WTC11 (cell line): ENCODE results near the gene SEMA3C.

Source experiments
- ARID4B ChIP-seq: sonication (generic); formaldehyde crosslinking; IDR thresholded peaks from 2 replicates; pipeline ENCODE4 v1.8.0; 2023; ENCODE audit warnings: missing genetic modification reagents, mild to moderate bottlenecking, borderline replicate concordance
- CREB1 ChIP-seq: sonication (generic); formaldehyde crosslinking; IDR thresholded peaks from 2 replicates; pipeline ENCODE4 v1.8.0; 2023; ENCODE audit warnings: mild to moderate bottlenecking, missing genetic modification reagents
- CTCF ChIP-seq: fragments of 200-600 bp; IDR thresholded peaks from 2 replicates; pipeline ENCODE4 v1.8.0; 2022; ENCODE audit warnings: antibody characterized with exemption
- FOXP4 ChIP-seq: sonication (generic); formaldehyde crosslinking; IDR thresholded peaks from 2 replicates; pipeline ENCODE4 v1.8.0; 2022; ENCODE audit warnings: mild to moderate bottlenecking, missing genetic modification reagents
- JUN ChIP-seq: sonication (generic); formaldehyde crosslinking; IDR thresholded peaks from 2 replicates; pipeline ENCODE4 v1.8.0; 2023; ENCODE audit warnings: mild to moderate bottlenecking, missing genetic modification reagents
- NR1H2 ChIP-seq: sonication (generic); formaldehyde crosslinking; IDR thresholded peaks from 2 replicates; pipeline ENCODE4 v1.9.0; 2021; ENCODE audit warnings: mild to moderate bottlenecking, moderate library complexity, missing genetic modification reagents
- USF1 ChIP-seq: sonication (generic); formaldehyde crosslinking; IDR thresholded peaks from 2 replicates; pipeline ENCODE4 v1.8.0; 2022; ENCODE audit warnings: mild to moderate bottlenecking, missing genetic modification reagents
- USF2 ChIP-seq: sonication (generic); formaldehyde crosslinking; IDR thresholded peaks from 2 replicates; pipeline ENCODE4 v1.8.1; 2023; ENCODE audit warnings: mild to moderate bottlenecking, missing genetic modification reagents, moderate library complexity
- ZBTB21 ChIP-seq: sonication (generic); formaldehyde crosslinking; IDR thresholded peaks from 2 replicates; pipeline ENCODE4 v1.8.1; 2023; ENCODE audit warnings: mild to moderate bottlenecking, missing genetic modification reagents, borderline replicate concordance
- ZNF416 ChIP-seq: fragments of 250-450 bp; sonication (Bioruptor Pico); IDR thresholded peaks from 2 replicates; pipeline ENCODE4 v1.9.0; 2021; ENCODE audit warnings: mild to moderate bottlenecking, inconsistent platforms
- ZNF425 ChIP-seq: fragments of 250-450 bp; sonication (Bioruptor Pico); conservative IDR thresholded peaks from 2 replicates; pipeline ENCODE4 v1.9.0; 2021; ENCODE audit warnings: mild to moderate bottlenecking

GRCh38 chr7:80781146-80781545 lies 137.7 kb downstream of the SEMA3C start:
- TF ChIP-seq ZNF425 (CRISPR knock-in tag) (no peak), ZNF416 (no peak), CTCF (no peak), ARID4B (CRISPR knock-in tag) (no peak), CREB1 (CRISPR knock-in tag) (no peak), ZBTB21 (CRISPR knock-in tag) (no peak), JUN (no peak), USF1 (CRISPR knock-in tag) (no peak), FOXP4 (CRISPR knock-in tag) (no peak), NR1H2 (CRISPR knock-in tag) (no peak), USF2 (no peak)
